Left lung (tissue), 10 donors: Measurements from ENCODE around the gene ITGB1. TPM values are rescaled to one million over a fixed set of nuclear protein-coding genes. Genes with fewer than 3 reads are reported as not detected.
"Not testable (repeated sequence)": the region's sequence is repeated elsewhere in the genome, so short reads cannot be mapped to it uniquely, and the experiment has no call there.

Source experiments
- ATAC-seq: fragments of 200-7000 bp; cut with Tn5 transposase; one replicate; pipeline ENCODE4 v1.9.1; 2020; ENCODE audit warnings: moderate library complexity
- DNase-seq, 4 donors: peaks; one replicate each; pipeline ENCODE4 v3.0.0-alpha.2; 2013 to 2020
- H3K27ac ChIP-seq, 2 donors: fragments of 200-600 bp; sonication (generic) in 1 of 2; one replicate each; pipeline versions ENCODE4 v1.5.0 to v1.8.0; 2020 to 2021
- H3K27me3 ChIP-seq, 2 donors: fragments of 200-600 bp; sonication (generic) in 1 of 2; one replicate each; pipeline versions ENCODE4 v1.5.0 to v1.8.0; 2020 to 2021
- H3K36me3 ChIP-seq, 2 donors: fragments of 200-600 bp; sonication (generic) in 1 of 2; one replicate each; pipeline versions ENCODE4 v1.5.0 to v1.8.0; 2020 to 2021
- H3K4me1 ChIP-seq, 2 donors: fragments of 200-600 bp; one replicate each; pipeline ENCODE4 v1.8.0; 2021
- H3K4me3 ChIP-seq, 2 donors: fragments of 200-600 bp; sonication (generic) in 1 of 2; one replicate each; pipeline versions ENCODE4 v1.5.0 to v1.8.0; 2020 to 2021; ENCODE audit warnings: mild to moderate bottlenecking in 1 of 2
- H3K9me3 ChIP-seq, 2 donors: fragments of 200-600 bp; sonication (generic) in 1 of 2; one replicate each; pipeline versions ENCODE4 v1.5.0 to v1.8.0; 2020 to 2021
- intact Hi-C, 2 donors: fragments of 100-400 bp; cut with DNase I; formaldehyde crosslinking; loops; one replicate each; pipeline versions ENCODE4 v1.11.2 to v1.14.2; 2022
- polyA plus RNA-seq, 6 donors: library from polyadenylated mRNA; unstranded; fragments of 120-200 nt; gene quantifications; one replicate each; pipeline ENCODE4 v1.2.1, GENCODE V29; 2013; ENCODE audit not compliant: insufficient read length in 6 of 6
- total RNA-seq, 2 donors: library from RNA; stranded (reverse); fragmentation: NEBNext Ultra II Directional; extraction: Animal tissue kit (Norgen Biotek cat#: 25700); gene quantifications; one replicate each; pipeline ENCODE4 v1.2.1, GENCODE V29; 2021
- TF ChIP-seq, protein P1 (sequence below), 2 donors: fragments of 200-600 bp; sonication (generic) in 1 of 2; IDR thresholded peaks; one replicate each; pipeline versions ENCODE4 v1.5.0 to v1.8.0; 2021; ENCODE audit warnings: antibody characterized with exemption in 2 of 2
- donor health status: DM: no; HTN: yes; CAD: no.
- donor health status: DM: no; HTN: no; CAD: no.

The ITGB1 gene
- total and polyA plus RNA-seq, 8 donors = 460 to 642 (median 504) TPM

- H3K27ac ChIP-seq = no peak overlapping the region
- no peak for DNase-seq
- no peaks in the 10 kb centered on the region for H3K4me1 ChIP-seq
- intact Hi-C loops = no loop called here
- H3K36me3 ChIP-seq = peaks cover 7 to 97% of the 10 kb centered on the region in 2 donors
- no peaks in the 10 kb centered on the region for H3K27me3 ChIP-seq
- H3K9me3 ChIP-seq = no peaks in the 10 kb centered on the region
- TF ChIP-seq, protein P1, sequence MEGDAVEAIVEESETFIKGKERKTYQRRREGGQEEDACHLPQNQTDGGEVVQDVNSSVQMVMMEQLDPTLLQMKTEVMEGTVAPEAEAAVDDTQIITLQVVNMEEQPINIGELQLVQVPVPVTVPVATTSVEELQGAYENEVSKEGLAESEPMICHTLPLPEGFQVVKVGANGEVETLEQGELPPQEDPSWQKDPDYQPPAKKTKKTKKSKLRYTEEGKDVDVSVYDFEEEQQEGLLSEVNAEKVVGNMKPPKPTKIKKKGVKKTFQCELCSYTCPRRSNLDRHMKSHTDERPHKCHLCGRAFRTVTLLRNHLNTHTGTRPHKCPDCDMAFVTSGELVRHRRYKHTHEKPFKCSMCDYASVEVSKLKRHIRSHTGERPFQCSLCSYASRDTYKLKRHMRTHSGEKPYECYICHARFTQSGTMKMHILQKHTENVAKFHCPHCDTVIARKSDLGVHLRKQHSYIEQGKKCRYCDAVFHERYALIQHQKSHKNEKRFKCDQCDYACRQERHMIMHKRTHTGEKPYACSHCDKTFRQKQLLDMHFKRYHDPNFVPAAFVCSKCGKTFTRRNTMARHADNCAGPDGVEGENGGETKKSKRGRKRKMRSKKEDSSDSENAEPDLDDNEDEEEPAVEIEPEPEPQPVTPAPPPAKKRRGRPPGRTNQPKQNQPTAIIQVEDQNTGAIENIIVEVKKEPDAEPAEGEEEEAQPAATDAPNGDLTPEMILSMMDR (IDR thresholded peaks at IDR 0.05) = no peak
- ATAC-seq = no peak
- H3K4me3 ChIP-seq = no peak overlapping the region
Observed at GRCh38 chr10:32923849-32924248, 34.2 kb downstream of the ITGB1 start.

DNA sequence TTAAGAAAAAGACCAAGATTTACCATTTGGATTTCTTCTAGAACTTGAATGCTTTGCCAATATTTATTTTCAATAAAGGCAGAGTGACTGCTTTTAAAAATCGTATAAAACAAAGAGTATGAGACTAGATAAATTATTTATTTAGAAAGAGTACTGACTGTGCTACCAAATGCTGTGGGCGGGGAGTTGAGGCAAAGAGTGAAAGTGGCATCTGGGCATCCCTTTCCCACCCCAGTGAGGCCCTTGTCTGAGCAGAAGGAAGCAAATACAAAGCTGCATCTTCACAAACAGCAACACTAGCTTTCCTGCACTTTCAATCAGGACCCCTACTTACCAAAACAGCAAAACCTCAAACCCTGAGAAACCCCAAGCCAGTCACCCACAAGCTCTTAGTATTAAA lies 34.9 kb downstream of the ITGB1 start:
- H3K27me3 ChIP-seq = no peaks in the 10 kb centered on the region
- DNase-seq = no peak

GRCh38 chr10:32922170-32922569 lies 35.9 kb downstream of the ITGB1 start:
- Histone ChIP-seq H3K27ac (no peak overlapping the region), H3K9me3 (no peaks in the 10 kb centered on the region), H3K27me3 (no peaks in the 10 kb centered on the region), H3K4me3 (no peak overlapping the region), H3K4me1 (no peaks in the 10 kb centered on the region), H3K36me3 (peaks cover 7 to 96% of the 10 kb centered on the region in 2 donors)
- TF ChIP-seq, protein P1 (IDR thresholded peaks at IDR 0.05) = no peak
- intact Hi-C loops = no loop called here
- DNase-seq (no peak), ATAC-seq (no peak)

More for the DNA sequence above, 34.9 kb downstream of the ITGB1 start:
- Histone ChIP-seq H3K4me3 (no peak overlapping the region), H3K36me3 (peaks cover 7 to 97% of the 10 kb centered on the region in 2 donors), H3K9me3 (no peaks in the 10 kb centered on the region), H3K4me1 (no peaks in the 10 kb centered on the region), H3K27ac (no peak overlapping the region)
- no peak for ATAC-seq
- TF ChIP-seq, protein P1 (IDR thresholded peaks at IDR 0.05) = no peak
- intact Hi-C loops = no loop called here

DNA sequence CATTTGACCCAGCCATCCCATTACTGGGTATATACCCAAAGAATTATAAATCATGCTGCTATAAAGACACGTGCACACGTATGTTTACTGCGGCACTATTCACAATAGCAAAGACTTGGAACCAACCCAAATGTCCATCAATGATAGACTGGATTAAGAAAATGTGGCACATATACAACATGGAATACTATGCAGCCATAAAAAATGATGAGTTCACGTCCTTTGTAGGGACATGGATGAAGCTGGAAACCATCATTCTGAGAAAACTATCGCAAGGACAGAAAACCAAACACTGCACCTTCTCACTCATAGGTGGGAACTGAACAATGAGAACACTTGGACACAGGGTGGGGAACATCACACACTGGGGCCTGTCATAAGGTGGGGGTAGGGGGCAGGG lies 40.2 kb downstream of the ITGB1 start:
- peaks cover 0 to 72% of the 10 kb centered on the region in 2 donors for H3K36me3 ChIP-seq
- H3K27ac ChIP-seq, intact Hi-C loops, H3K4me1 ChIP-seq, H3K27me3 ChIP-seq, ATAC-seq, H3K9me3 ChIP-seq, DNase-seq, H3K4me3 ChIP-seq: not testable (repeated sequence)

GRCh38 chr10:32911285-32912016 lies 46.6 kb downstream of the ITGB1 start:
- no peak for DNase-seq
- intact Hi-C loops = no loop called here
- no peaks in the 10 kb centered on the region for H3K27me3 ChIP-seq
- no peaks in the 10 kb centered on the region for H3K9me3 ChIP-seq
- no peak overlapping the region for H3K4me3 ChIP-seq
- H3K27ac ChIP-seq = no peak overlapping the region
- ATAC-seq = no peak
- TF ChIP-seq, protein P1 (IDR thresholded peaks at IDR 0.05) = no peak
- peaks cover 0 to 77% of the 10 kb centered on the region in 2 donors for H3K36me3 ChIP-seq
- H3K4me1 ChIP-seq = no peaks in the 10 kb centered on the region

DNA sequence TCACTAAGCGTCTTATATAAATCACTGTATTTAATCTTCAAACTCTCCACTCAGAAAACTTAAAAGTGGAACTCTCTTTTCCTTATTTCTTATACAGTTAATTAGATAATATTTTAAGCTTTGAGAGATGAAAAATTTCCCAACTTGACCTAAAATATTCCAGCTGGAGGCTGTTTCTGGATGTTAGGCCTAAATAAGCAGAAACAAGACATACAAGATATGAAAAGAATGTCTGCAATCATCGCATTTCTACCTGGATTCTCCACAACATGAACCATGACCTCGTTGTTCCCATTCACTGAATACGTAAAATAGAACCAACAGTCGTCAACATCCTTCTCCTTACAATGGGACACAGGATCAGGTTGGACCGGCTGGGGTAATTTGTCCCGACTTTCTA lies 48.1 kb downstream of the ITGB1 start:
- intact Hi-C loops, H3K27me3 ChIP-seq, H3K9me3 ChIP-seq, H3K4me3 ChIP-seq, DNase-seq, H3K4me1 ChIP-seq, ATAC-seq, H3K27ac ChIP-seq: not testable (repeated sequence)
- peaks cover 0 to 77% of the 10 kb centered on the region in 2 donors for H3K36me3 ChIP-seq
